Caco-2 (cell line): ENCODE results near the gene OSBPL6. TPM values are rescaled to one million over a fixed set of nuclear protein-coding genes. Genes with fewer than 3 reads are reported as not detected.

Experiments
- BruUV-seq: library from RNA; stranded (reverse); fragments of 400-500 nt; replicated peaks from 2 replicates; lab custom pipeline; 2021; lab: Mats Ljungman, UMichigan
- CTCF ChIA-PET: fragments of 300-600 bp; sonication (Branson Sonifier 250); formaldehyde crosslinking; loops from one replicate; lab custom pipeline; 2022; ENCODE audit warnings: antibody characterized with exemption; lab: Charles Lee
- POLR2A ChIA-PET: fragments of 300-600 bp; sonication (Branson Sonifier 250); formaldehyde crosslinking; loops from one replicate; lab custom pipeline; 2022; ENCODE audit warnings: antibody characterized with exemption; lab: Charles Lee
- DNase-seq, 2 experiments: peaks; one replicate each; pipeline versions ENCODE4 v3.0.0 to v3.0.0-alpha.2; 2020 to 2022
- H3K27me3 ChIP-seq: replicated peaks from 2 replicates; pipeline ENCODE4 v1.6.0; 2011; ENCODE audit warnings: low read length; ENCODE audit not compliant: control insufficient read depth, insufficient read depth
- H3K36me3 ChIP-seq: 2 replicates; pipeline ENCODE4 v1.5.1; 2011; ENCODE audit warnings: low read length; ENCODE audit not compliant: control insufficient read depth, insufficient read depth
- H3K4me1 ChIP-seq: fragments of 250-450 bp; sonication (Bioruptor Pico); 2 replicates; pipeline ENCODE4 v1.5.1; 2020; ENCODE audit warnings: mild to moderate bottlenecking
- H3K4me3 ChIP-seq: 2 replicates; pipeline ENCODE4 v1.5.1; 2011; ENCODE audit warnings: low read depth, mild to moderate bottlenecking, control low read depth, low read length
- H3K9me3 ChIP-seq: fragments of 250-450 bp; sonication (Bioruptor Pico); 2 replicates; pipeline ENCODE4 v1.5.1; 2020; ENCODE audit warnings: mild to moderate bottlenecking, moderate library complexity
- H3K27ac Mint-ChIP-seq: one replicate; pipeline ENCODE4 v1.8.0; 2022; ENCODE audit warnings: mixed read lengths; ENCODE audit not compliant: unreplicated experiment
- H3K27me3 Mint-ChIP-seq: one replicate; pipeline ENCODE4 v1.8.0; 2022; ENCODE audit warnings: mixed read lengths; ENCODE audit not compliant: insufficient read depth, unreplicated experiment
- H3K36me3 Mint-ChIP-seq: one replicate; pipeline ENCODE4 v1.8.0; 2022; ENCODE audit warnings: mild to moderate bottlenecking, mixed read lengths; ENCODE audit not compliant: insufficient read depth, unreplicated experiment
- H3K4me1 Mint-ChIP-seq: one replicate; pipeline ENCODE4 v1.8.0; 2022; ENCODE audit warnings: low read depth, mixed read lengths; ENCODE audit not compliant: unreplicated experiment
- H3K4me3 Mint-ChIP-seq: one replicate; pipeline ENCODE4 v1.8.0; 2022; ENCODE audit warnings: mild to moderate bottlenecking, moderate library complexity, mixed read lengths; ENCODE audit not compliant: unreplicated experiment
- H3K9me3 Mint-ChIP-seq: one replicate; pipeline ENCODE4 v1.8.0; 2022; ENCODE audit warnings: mixed read lengths; ENCODE audit not compliant: unreplicated experiment
- CTCF ChIP-seq, 2 experiments: fragments of 200-600 bp in 1 of 2; IDR thresholded peaks; 1 replicate in 1 of 2; 2 replicates in 1 of 2; pipeline versions ENCODE4 v1.5.1 to v1.8.0; 2011 to 2022; ENCODE audit warnings: antibody characterized with exemption in 1 of 2, control low read depth in 1 of 2, inconsistent platforms in 1 of 2, low read depth in 1 of 2, low read length in 1 of 2, mild to moderate bottlenecking in 1 of 2, moderate library complexity in 1 of 2; ENCODE audit not compliant: insufficient read depth in 1 of 2, severe bottlenecking in 1 of 2, unreplicated experiment in 1 of 2
- intact Hi-C: fragments of 100-400 bp; cut with micrococcal nuclease; formaldehyde crosslinking; loops from one replicate; pipeline ENCODE4 v1.10.0; 2022; ENCODE audit not compliant: unreplicated experiment
- total RNA-seq: library from RNA; stranded (reverse); gene quantifications from 2 replicates; pipeline ENCODE4 v1.2.3, GENCODE V29; 2022

Gene OSBPL6
- total RNA-seq, 1 experiment from 2014 or later = 1.5 TPM

- Mint-ChIP-seq H3K4me3 (no peak overlapping the region), H3K4me1 (peaks cover 31% of the 10 kb centered on the region), H3K27ac (no peak overlapping the region), H3K9me3 (peaks cover 17% of the 10 kb centered on the region), H3K36me3 (no peaks in the 10 kb centered on the region), H3K27me3 (no peaks in the 10 kb centered on the region)
- H3K36me3 ChIP-seq = no peaks in the 10 kb centered on the region; the same call in 1 of the 2 replicates
- intact Hi-C loops = loop anchor here (2.0 to 10.0 kb wide), 2 partner anchors 13 to 181 kb away; partner anchors contain the start of gene RBM45
- no peak for TF ChIP-seq CTCF (IDR thresholded peaks at IDR 0.05; ENCODE audit: insufficient read depth in 1 of 2, low read depth in 1 of 2, low read length in 1 of 2, severe bottlenecking in 1 of 2, unreplicated experiment in 1 of 2)
- POLR2A ChIA-PET = no interaction called here
- no peaks in the 10 kb centered on the region for H3K9me3 ChIP-seq
- BruUV-seq = no TSS peak
- no peak overlapping the region for H3K4me3 ChIP-seq
- H3K27me3 ChIP-seq = no peaks in the 10 kb centered on the region
- H3K4me1 ChIP-seq = peaks cover 40% of the 10 kb centered on the region
- no peak for DNase-seq
- CTCF ChIA-PET = no interaction called here
Measured at GRCh38 chr2:178295906-178296305, 101.6 kb downstream of the OSBPL6 start.

- TF ChIP-seq CTCF (IDR thresholded peaks at IDR 0.05; ENCODE audit: insufficient read depth in 1 of 2, low read depth in 1 of 2, low read length in 1 of 2, severe bottlenecking in 1 of 2, unreplicated experiment in 1 of 2) = no peak
- Histone ChIP-seq H3K9me3 (no peaks in the 10 kb centered on the region), H3K27me3 (no peaks in the 10 kb centered on the region), H3K4me1 (peaks cover 40% of the 10 kb centered on the region), H3K4me3 (no peak overlapping the region), H3K36me3 (no peaks in the 10 kb centered on the region; the same call in 1 of the 2 replicates)
- DNase-seq = no peak
- Mint-ChIP-seq H3K36me3 (no peaks in the 10 kb centered on the region), H3K27ac (peak overlapping the region; percentile 61), H3K4me3 (no peak overlapping the region), H3K4me1 (peaks cover 31% of the 10 kb centered on the region), H3K27me3 (no peaks in the 10 kb centered on the region), H3K9me3 (peaks cover 11% of the 10 kb centered on the region)
- ChIA-PET CTCF (interaction anchor here (1.6 kb wide), 1 partner anchor 118 kb away, joined by 4 read pairs; no protein-coding TSS in a partner anchor), POLR2A (interaction anchor here (1.0 kb wide), 1 partner anchor 154 kb away, joined by 5 read pairs; the partner anchor contains the start of genes PJVK and PRKRA)
- BruUV-seq = no TSS peak
- intact Hi-C loops = loop anchor here (2.0 to 10.0 kb wide), 2 partner anchors 14 to 182 kb away; partner anchors contain the start of gene RBM45
Measured at GRCh38 chr2:178296394-178297090, 102.2 kb downstream of the OSBPL6 start.

- BruUV-seq = no TSS peak
- DNase-seq = peak; percentile 53 to 59
- Mint-ChIP-seq H3K4me3 (no peak overlapping the region), H3K4me1 (peaks cover 31% of the 10 kb centered on the region), H3K36me3 (no peaks in the 10 kb centered on the region), H3K27me3 (no peaks in the 10 kb centered on the region), H3K9me3 (peaks cover 6% of the 10 kb centered on the region), H3K27ac (peak overlapping the region; percentile 61)
- H3K9me3 ChIP-seq = no peaks in the 10 kb centered on the region
- no peaks in the 10 kb centered on the region; the same call in 1 of the 2 replicates for H3K36me3 ChIP-seq
- CTCF ChIA-PET = interaction anchor here (1.6 kb wide), 1 partner anchor 118 kb away, joined by 4 read pairs; no protein-coding TSS in a partner anchor
- no peaks in the 10 kb centered on the region for H3K27me3 ChIP-seq
- POLR2A ChIA-PET = interaction anchor here (1.0 kb wide), 1 partner anchor 154 kb away, joined by 5 read pairs; the partner anchor contains the start of genes PJVK and PRKRA
- intact Hi-C loops = loop anchor here (2.0 to 10.0 kb wide), 2 partner anchors 14 to 182 kb away; partner anchors contain the start of gene RBM45
- H3K4me1 ChIP-seq = peaks cover 40% of the 10 kb centered on the region
- H3K4me3 ChIP-seq = no peak overlapping the region
- no peak for TF ChIP-seq CTCF (IDR thresholded peaks at IDR 0.05; ENCODE audit: insufficient read depth in 1 of 2, low read depth in 1 of 2, low read length in 1 of 2, severe bottlenecking in 1 of 2, unreplicated experiment in 1 of 2)
Measured at GRCh38 chr2:178297091-178297411, 102.7 kb downstream of the OSBPL6 start.
